Loucy (cell line): ENCODE results near the gene AKTIP.

ENCODE experiments used
- EZH2phosphoT487 ChIP-seq: fragments of 200-600 bp; IDR thresholded peaks from 2 replicates; pipeline ENCODE4 v1.6.1; 2018; ENCODE audit warnings: antibody characterized with exemption, mild to moderate bottlenecking, moderate library complexity, borderline replicate concordance
- TF ChIP-seq, protein P1 (sequence below): fragments of 200-600 bp; sonication (generic); conservative IDR thresholded peaks from 2 replicates; pipeline ENCODE4 v1.5.1; 2014; ENCODE audit warnings: mild to moderate bottlenecking, antibody characterized with exemption, low read length

DNA sequence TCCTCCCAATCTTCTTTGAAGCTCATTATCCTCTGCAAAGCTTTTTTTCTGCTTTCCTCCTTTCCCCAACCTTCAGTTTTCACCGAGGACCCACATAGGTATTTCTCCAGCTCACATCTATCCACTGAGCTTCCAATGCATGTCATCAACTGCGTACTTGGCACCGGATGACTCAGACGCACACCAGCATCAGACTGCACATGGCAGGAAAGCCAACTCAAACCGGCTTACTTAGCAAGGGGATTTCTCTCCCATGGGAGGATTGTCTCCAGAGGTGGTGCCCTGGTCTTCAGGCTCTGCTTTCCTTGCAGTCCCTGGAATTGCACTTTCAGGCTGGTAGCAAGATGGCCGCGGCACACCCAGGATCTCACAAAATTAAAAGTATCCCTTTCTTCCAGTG lies 1.7 kb upstream of the AKTIP start:
- TF ChIP-seq, protein P1, sequence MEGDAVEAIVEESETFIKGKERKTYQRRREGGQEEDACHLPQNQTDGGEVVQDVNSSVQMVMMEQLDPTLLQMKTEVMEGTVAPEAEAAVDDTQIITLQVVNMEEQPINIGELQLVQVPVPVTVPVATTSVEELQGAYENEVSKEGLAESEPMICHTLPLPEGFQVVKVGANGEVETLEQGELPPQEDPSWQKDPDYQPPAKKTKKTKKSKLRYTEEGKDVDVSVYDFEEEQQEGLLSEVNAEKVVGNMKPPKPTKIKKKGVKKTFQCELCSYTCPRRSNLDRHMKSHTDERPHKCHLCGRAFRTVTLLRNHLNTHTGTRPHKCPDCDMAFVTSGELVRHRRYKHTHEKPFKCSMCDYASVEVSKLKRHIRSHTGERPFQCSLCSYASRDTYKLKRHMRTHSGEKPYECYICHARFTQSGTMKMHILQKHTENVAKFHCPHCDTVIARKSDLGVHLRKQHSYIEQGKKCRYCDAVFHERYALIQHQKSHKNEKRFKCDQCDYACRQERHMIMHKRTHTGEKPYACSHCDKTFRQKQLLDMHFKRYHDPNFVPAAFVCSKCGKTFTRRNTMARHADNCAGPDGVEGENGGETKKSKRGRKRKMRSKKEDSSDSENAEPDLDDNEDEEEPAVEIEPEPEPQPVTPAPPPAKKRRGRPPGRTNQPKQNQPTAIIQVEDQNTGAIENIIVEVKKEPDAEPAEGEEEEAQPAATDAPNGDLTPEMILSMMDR: no peak
- TF ChIP-seq EZH2phosphoT487: no peak
